Measurements from ENCODE around the gene PIAS1. TPM values are rescaled to one million over a fixed set of nuclear protein-coding genes. Genes with fewer than 3 reads are reported as not detected.

PIAS1 gene
- total and polyA plus RNA-seq, 9 of the 15 experiments (the other 6 are each of a cell fraction or from before 2014, with no cell fraction given) = 18.0 to 59.1 (median 28.5) TPM

GRCh38 chr15:68154923-68155559 is 100.9 kb downstream of the PIAS1 start:
- H3K27ac ChIP-seq (ENCODE audit: extremely low read depth, low read depth, low read length) = no peak overlapping the region
- H3K27me3 ChIP-seq (ENCODE audit: control insufficient read depth in 2 of 2, insufficient read depth in 2 of 2, low read length in 2 of 2) = no peaks in the 10 kb centered on the region
- no peak overlapping the region for H3K4me3 ChIP-seq
- H3K9ac ChIP-seq (ENCODE audit: insufficient read depth in 1 of 2, low read depth in 2 of 2, low read length in 2 of 2) = no peak overlapping the region
- no peak overlapping the region for H3K4me2 ChIP-seq (ENCODE audit: insufficient read depth, low read length)
- intact Hi-C loops (cut with micrococcal nuclease) = loop anchor here (1.0 to 10.0 kb wide), 2 partner anchors 100 to 292 kb away; partner anchors contain the start of gene PIAS1
- no peaks in the 10 kb centered on the region for H3K4me1 ChIP-seq (replicated peaks in 1 of 2; ENCODE audit: control insufficient read depth in 2 of 2, insufficient read depth in 2 of 2, low read length in 2 of 2)
- FAIRE-seq (peak; percentile 89), ATAC-seq (peak; percentile 66; the same call in 2 of the 3 replicates), DNase-seq (ENCODE audit: extremely low read depth in 1 of 4, low spot score in 3 of 4) (peak in 3 of 4 experiments; percentile 24 to 56 (median 26))
- no peaks in the 10 kb centered on the region for H3K9me3 ChIP-seq (replicated peaks; ENCODE audit: control insufficient read depth, insufficient read depth, low read depth, low read length)
- H4K20me1 ChIP-seq (replicated peaks; ENCODE audit: control insufficient read depth, insufficient read depth, low read length) = no peaks in the 10 kb centered on the region
- 66% methylated on average over 4 of the region's 4 CpGs for WGBS (ENCODE audit: insufficient coverage, low coverage, missing lambda C conversion rate)
- in situ Hi-C loops (cut with MboI) = no loop called here
- no TSS peak for BruUV-seq (replicated peaks)
- CTCF ChIA-PET (ENCODE audit: low intra/inter-chr PET ratio) = interaction anchor here (0.9 to 2.1 kb wide), 4 partner anchors 288 to 315 kb away, joined by 3 to 13 read pairs (median 4); partner anchors contain the start of gene RNU6-1
- no peaks in the 10 kb centered on the region for H3K79me2 ChIP-seq (ENCODE audit: control insufficient read depth, insufficient read depth, low read length)
- peaks cover 55% of the 10 kb centered on the region for H3K36me3 ChIP-seq (ENCODE audit: control insufficient read depth, insufficient read depth, low read length)
- no peaks in the 10 kb centered on the region for H3K9me1 ChIP-seq (ENCODE audit: control insufficient read depth, insufficient read depth, low read length)
- POLR2A ChIA-PET = interaction anchor here (1.0 to 1.5 kb wide), 5 partner anchors 14 to 314 kb away, joined by 3 to 6 read pairs (median 4); partner anchors contain the start of gene PIAS1
- H2AFZ ChIP-seq (ENCODE audit: low read depth, low read length) = no peak overlapping the region
- peak; percentile 68 for TF ChIP-seq DEAF1 (CRISPR knock-in tag; IDR thresholded peaks at IDR 0.05)
- TF ChIP-seq ASH1L (IDR thresholded peaks at IDR 0.05; ENCODE audit: borderline replicate concordance, low read depth, partially characterized antibody) = no peak
- TF ChIP-seq RAD21 (CRISPR knock-in tag; conservative IDR thresholded peaks at IDR 0.05 in 1 of 2, IDR thresholded peaks at IDR 0.05 in 1 of 2) = peak; percentile 84 to 85
- no peak for TF ChIP-seq RBFOX2 (IDR thresholded peaks at IDR 0.05; ENCODE audit: low read depth, low read length)
- TF ChIP-seq REST (IDR thresholded peaks at IDR 0.05; ENCODE audit: borderline replicate concordance) = peak; percentile 76
- TF ChIP-seq REST (CRISPR knock-in tag; IDR thresholded peaks at IDR 0.05; ENCODE audit: low read depth) = no peak
- no peak for TF ChIP-seq FOXP4 (CRISPR knock-in tag; IDR thresholded peaks at IDR 0.05; ENCODE audit: borderline replicate concordance)
- TF ChIP-seq ZNF24 (IDR thresholded peaks at IDR 0.05) = no peak
- TF ChIP-seq SMC3 (conservative IDR thresholded peaks at IDR 0.05; ENCODE audit: insufficient read depth, low read depth, low read length) = peak; percentile 60

All from K562 (cell line).